HL-60/S4 (cell line): ENCODE data around the gene TMEM42.

Experiments
- in situ Hi-C: fragments of 300-500 bp; cut with MboI; formaldehyde crosslinking; loops from 2 replicates; pipeline ENCODE4 v1.14.3; 2022; ENCODE audit warnings: low sequenced_read_pairs

The TMEM42 gene

DNA sequence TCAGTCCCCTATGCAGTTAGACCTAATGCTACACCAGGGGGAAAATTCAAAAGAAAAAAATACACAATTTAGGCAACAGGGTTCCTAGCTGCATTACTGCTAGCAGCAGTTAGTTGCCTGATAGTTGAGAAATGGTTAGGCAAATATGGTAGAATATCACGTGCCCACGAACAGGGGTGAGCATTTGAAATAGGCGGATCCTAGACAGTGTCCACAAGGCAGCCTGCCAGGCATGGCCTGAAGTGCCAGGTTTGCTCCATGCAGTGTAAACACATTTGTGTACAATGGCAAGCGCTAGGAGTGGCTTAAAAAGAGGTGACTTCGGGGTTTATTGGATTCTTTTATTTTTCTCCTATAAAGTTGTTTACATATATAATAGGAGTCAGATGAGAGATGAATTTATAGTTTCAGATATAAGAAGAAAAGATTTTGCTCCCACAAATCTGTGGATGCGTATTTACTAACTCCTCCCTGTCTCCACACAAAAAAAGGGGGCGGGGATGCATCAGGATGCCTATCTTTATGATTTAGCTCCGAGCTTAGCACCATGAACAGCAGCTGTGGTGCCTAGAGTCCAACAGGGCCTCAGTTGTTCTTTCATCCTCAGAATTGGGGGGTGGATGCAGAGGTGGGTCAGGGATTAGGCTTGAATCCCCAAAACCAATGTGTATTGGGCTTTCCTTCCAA lies 8.8 kb downstream of the TMEM42 start:
- in situ Hi-C loops, result no loop called here

DNA sequence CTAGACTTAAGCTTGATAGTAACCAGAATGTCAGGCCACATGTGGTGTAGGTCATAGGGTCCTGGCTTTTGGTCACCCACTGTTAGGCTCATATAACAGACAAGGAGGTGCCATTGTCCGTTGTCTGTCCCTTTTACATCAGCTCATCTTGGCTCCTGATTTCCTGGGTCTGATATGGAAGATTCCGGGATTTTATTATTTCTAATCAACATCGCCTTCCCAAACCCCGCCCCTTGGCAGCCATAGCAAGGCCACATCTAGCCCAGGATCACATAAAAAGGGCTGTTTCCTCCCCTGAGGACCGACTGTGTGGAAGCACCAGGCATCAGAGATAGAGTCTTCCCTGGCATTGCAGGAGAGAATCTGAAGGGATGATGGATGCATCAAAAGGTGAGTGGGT lies 12.6 kb downstream of the TMEM42 start, which contains the start of gene TGM4:
TGM4 (plus strand) TSS at position 301 of the 400 bp plus-strand sequence; CDS start at position 372, 71 bp downstream.
- in situ Hi-C loops, result no loop called here

- in situ Hi-C loops, result no loop called here
Measured at GRCh38 chr3:44875596-44875995, 13.9 kb downstream of the TMEM42 start.

GRCh38 chr3:44877333-44877732 lies 15.6 kb downstream of the TMEM42 start:
- in situ Hi-C loops, result no loop called here

DNA sequence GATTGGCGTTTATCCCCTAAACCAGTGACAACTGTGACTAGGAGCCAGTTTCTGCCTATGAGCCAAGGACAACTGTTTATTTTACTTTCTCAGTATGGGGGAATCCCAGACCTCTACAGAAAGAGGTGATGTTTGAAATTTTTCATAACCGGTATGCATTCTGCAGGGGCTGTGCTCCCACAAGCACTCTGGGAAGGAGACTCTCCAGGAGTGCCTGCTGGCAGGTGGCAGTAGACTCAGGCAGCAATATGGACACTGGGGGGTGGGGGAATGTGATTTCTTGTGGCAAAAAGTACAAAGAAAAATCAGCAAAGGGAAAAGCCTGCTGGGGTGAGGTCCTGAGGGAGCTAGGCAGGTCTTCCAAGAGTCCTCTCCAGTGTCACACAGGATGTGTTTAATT lies 18.6 kb downstream of the TMEM42 start:
- in situ Hi-C loops, result no loop called here

DNA sequence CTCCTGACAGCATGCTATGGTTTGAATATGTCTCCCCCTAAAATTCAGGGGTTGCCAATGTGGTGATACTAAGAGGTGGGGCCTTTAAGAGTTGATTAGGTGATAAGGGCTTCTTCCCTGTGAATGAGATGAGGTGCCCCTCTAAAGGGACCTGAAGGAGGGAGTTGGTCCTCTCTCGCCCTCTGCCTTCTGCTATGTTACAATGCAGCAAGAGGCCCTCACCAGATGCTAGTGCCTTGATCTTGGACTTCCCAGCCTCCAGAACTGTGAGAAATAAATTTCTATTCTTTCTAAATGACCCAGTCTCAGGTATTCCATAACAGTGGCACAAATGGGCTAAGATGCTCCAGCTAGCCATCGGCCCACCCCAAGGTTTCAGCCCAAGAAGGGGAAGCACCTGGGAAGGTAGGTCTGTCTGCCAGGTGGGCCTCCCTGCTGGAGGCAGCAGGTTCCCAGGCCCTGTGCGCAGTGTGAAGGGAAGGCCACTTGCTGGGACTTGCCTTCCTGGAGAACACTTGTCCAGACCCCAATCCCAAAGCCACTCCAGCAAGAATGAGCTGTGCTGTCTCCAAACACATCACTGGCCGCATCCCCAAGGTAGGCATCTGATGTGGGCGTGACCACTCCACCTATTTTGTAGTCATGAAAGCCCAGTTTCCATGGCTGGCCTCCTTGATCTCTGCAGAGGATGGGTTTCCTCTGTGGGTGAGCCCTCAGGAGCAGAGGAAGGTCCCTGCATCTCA lies 21.7 kb downstream of the TMEM42 start:
- in situ Hi-C loops, result no loop called here

DNA sequence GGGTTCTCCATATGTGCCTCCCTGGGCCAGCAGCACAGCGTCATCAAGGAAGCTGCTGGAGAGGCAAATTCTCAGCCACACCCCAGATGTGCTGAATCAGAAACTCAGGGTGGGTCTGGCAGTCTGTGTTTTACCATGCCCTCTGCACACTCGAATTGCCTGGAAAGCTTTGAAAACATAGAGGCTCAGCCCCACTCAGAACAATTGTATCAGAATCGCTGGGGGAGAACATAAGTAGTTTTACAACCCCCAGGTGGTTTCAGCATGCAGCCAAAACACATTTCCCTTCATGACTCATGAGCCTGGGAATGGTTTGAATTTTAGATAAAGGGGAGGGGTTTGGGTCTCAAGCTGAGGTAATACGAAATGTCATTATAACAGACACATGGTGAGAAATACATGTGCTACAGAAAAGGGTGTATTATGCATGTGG lies 22.3 kb downstream of the TMEM42 start:
- in situ Hi-C loops, result no loop called here

GRCh38 chr3:44885618-44886017 lies 23.9 kb downstream of the TMEM42 start:
- in situ Hi-C loops, result no loop called here

DNA sequence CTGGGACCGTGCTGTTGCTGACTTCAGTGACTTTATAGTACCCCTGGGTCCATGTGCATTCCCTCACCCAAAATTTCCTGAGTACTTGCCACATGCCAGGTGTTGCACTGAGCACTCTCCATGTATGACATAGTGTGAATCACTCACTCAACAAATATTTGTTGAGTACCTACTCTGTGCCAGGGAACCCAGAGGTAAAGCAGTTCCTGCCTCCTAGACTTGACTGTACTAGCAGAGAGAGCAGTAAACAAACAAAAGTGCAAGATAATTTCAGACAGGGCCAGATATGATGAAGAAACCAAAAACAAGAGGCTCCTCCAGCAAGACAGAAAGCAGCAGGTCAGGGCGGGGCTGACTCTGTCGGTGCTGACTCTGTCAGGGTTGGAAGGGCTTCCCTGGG lies 24.8 kb downstream of the TMEM42 start:
- in situ Hi-C loops, result no loop called here

DNA sequence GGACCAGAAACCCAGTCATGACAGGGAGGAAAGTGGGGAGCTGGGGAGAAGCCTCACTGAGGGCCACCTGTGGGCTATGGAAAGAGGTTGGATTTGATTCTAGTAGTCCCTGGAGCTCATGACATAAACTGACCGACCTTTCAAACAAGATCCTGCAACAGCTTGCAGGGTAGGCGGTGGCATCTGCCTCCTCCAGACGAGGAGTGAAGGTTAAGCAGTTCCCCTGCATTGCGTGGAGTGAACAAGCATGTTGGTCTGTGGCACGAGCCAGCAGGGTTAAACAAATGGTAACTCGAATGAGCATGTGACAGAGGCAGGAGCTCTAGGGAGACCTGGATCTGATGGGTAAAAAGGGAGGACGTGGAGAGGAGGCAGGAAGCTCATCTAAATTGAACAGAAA lies 25.4 kb downstream of the TMEM42 start:
- in situ Hi-C loops, result no loop called here

DNA sequence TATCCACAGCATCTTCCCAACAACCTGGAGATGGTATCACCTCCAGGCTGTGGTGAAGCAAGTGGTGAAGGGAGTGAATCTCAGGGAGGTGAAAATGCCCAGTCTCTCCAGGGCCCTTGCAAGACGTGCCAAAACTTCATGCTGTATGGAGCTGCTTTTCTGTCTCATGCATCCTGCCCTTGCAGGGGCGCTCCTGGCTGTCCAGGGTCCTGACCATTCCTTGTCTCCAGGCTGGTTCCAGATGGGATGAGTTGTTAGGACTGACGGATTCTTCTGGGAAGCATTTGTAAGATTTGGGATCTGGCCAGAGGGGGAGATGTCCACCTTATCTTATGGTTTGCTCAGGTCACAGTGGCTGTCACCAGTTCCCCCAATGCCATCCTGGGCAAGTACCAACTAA lies 28.5 kb downstream of the TMEM42 start:
- in situ Hi-C loops, result no loop called here

DNA sequence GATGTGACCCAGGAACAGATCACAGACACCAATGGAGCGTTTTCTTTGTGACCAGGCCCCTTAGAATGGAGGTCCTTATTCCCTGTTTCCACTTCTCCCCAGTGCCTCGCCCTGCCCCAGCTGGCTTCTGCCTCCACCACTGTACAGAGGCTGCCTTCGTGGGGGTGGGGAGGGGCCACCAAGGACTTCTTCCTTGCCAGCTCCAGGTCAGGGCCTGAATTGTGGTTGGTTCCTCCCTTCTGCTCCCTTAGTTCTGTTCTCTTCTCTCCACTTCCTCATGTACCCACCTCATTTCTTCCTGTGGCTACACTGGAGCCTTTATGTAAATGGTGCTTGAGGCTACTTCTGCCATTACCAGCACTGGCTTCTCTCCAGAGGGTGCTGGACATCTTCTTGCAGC lies 29.1 kb downstream of the TMEM42 start:
- in situ Hi-C loops, result no loop called here

DNA sequence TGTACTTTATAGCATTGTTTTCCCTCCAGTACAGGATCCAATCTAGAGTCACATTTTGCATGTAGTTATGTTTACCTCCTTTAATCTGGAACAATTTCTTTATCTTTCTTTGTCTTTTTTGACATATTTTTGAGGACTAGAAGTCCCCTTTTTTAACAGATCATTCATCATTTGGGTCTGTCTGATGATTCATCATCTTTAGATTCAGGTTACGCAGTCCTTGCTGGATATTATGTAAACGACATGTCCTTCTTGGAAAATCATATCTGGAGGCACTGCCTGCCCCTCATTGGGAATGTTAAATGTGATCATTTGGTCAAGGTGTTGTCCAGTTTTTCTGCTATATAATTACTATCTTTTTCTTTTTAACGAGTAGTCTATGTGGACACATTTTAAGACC lies 31.0 kb downstream of the TMEM42 start:
- in situ Hi-C loops, result no loop called here

GRCh38 chr3:44893097-44893496 lies 31.4 kb downstream of the TMEM42 start:
- in situ Hi-C loops, result no loop called here

DNA sequence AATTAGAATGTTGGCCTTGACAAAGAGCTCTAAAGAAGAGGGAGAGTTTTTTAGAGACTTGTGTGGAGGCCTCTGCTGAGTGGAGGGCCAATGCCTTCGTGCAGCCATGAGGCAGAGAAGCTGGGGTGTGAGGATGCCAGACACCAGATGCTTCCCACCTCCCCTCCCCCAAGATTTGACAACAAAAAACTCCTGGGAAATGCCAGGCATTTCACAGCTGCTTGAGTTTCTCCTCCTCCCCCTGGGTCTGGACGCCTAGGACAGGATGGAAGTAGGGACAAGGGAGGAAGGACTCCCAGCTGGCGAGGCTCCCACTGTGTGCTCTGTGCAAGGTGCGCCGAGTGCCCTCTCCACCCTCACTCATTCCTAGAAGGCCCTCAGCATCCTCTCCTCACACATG lies 32.8 kb downstream of the TMEM42 start:
- in situ Hi-C loops, result no loop called here

DNA sequence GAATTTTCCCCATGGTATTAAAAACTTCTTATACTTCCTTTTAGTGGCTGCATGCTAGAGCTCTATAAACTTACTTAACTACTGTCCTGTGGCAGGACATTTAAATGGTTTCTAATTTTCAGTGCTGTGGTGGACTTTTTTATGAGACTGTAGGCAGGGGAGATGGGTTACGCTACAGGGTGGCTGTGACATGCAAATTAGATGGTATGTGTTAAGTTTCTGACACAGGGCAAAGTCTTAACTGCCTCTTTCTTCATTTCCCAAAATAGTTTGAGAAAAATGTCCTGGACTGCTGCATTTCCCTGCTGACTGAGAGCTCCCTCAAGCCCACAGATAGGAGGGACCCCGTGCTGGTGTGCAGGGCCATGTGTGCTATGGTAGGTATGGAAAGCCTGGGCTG lies 34.7 kb downstream of the TMEM42 start:
- in situ Hi-C loops, result no loop called here

GRCh38 chr3:44899683-44900367 lies 38.1 kb downstream of the TMEM42 start:
- in situ Hi-C loops, result no loop called here

DNA sequence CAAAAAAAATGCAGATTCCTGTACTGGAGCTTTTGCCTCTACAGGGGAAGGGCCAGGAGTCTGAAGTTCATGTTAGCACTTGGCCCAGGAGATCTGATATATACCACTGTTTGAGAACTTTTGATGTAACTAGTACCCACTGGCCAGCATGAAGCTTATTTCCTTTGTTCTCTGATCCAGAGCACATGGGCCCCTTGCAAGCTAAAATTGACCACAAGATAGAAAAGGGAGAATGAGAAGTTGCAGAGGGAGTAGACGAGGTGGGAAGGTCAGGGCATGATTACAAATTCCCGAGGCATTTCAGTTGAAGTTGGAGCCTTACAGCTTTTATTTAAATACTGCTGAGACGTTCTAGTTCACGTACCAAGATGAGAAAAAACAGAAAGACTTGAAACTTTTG lies 40.9 kb downstream of the TMEM42 start:
- in situ Hi-C loops, result no loop called here

- in situ Hi-C loops, result no loop called here
Measured at GRCh38 chr3:44903314-44903713, 41.6 kb downstream of the TMEM42 start.

DNA sequence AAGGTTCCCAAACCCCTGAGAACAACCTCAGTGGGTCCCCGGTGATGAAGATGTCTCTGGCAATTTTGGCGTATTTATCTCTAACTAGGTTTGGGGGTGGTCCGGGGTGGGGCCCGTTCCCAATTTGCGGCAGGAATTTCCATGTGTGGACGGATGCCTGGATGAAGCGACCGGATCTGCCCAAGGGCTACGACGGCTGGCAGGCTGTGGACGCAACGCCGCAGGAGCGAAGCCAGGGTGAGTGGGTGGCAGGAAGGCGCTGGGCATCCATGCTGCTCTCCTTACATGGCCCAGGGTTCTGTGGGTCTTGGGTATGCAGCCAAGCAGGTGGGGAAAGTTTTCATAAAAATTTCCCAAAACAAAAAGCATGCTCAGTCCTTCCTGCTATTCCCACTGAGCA lies 42.0 kb downstream of the TMEM42 start:
- in situ Hi-C loops, result no loop called here

DNA sequence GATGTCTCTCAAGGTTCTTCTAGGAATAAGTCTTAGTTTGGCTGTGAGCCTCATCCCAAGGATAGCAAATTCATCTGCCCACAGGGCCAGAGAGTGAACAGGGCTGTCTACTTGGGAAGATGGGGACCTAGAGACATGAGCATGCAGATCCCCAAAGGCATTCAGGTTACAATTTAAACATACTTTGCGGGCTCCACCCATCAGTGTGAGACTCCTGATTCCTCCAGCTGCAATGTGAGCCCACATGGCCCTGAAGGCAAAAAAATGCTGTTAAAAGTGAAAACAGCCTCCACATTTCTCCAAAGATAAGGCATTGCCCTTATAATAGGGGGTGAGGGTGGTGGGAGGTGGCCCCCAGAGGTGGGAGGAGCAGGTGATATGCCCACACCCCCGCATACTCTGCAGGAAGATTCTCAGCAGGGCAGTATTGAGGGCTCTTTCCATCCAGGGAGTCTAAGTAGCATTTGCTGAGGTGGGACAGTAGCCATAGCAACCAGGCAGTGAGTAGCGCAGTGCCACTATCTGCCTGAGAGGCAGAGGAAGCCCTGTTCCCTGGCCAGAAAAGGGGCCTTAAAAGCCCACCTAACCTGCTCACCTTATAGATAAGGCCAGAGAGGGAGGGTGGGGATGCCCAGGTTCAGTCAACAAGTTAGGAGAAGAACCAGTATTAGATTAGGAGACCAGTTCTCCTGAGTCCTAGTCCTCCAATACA lies 43.9 kb downstream of the TMEM42 start:
- in situ Hi-C loops, result no loop called here
